Gastrocnemius medialis (tissue), 4 donors: ENCODE measurements around the gene BTLA.

Source experiments
- POLR2A ChIP-seq, 2 donors: fragments of 450-650 bp; IDR thresholded peaks; one replicate each; pipeline ENCODE4 v1.6.1; 2017; ENCODE audit warnings: antibody characterized with exemption in 2 of 2, mild to moderate bottlenecking in 2 of 2, moderate library complexity in 2 of 2
- TF ChIP-seq, protein P1 (sequence below), 5 experiments: fragments of 450-650 bp in 3 of 5; fragments of 200-600 bp in 2 of 5; sonication (generic) in 2 of 5; IDR thresholded peaks in 4 of 5; conservative IDR thresholded peaks in 1 of 5; 1 replicate in 4 of 5; 2 replicates in 1 of 5; pipeline ENCODE4 v1.5.1; 2016 to 2019; ENCODE audit warnings: antibody characterized with exemption in 5 of 5, mild to moderate bottlenecking in 3 of 5, moderate library complexity in 3 of 5

DNA sequence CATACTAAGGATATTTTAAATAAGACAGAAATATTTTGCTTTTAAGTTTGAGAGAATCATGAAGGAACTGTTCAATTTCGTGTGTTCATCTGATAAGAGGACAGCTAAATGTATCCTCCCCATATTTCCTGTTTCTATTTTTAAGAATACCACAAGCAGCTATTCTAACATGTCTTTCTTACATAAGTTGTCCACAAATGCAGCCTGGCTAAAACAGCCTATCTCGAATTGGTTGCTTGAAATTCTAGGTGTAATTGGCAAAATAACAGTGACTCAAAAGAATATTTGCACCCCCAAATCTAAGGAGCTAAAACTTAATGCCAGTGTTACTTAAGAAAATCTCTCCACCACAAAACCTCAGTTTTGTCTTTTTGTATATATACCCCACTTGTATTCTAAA, 35.0 kb downstream of the BTLA start:
- TF ChIP-seq POLR2A (IDR thresholded peaks at IDR 0.05) = no peak
- TF ChIP-seq, protein P1, sequence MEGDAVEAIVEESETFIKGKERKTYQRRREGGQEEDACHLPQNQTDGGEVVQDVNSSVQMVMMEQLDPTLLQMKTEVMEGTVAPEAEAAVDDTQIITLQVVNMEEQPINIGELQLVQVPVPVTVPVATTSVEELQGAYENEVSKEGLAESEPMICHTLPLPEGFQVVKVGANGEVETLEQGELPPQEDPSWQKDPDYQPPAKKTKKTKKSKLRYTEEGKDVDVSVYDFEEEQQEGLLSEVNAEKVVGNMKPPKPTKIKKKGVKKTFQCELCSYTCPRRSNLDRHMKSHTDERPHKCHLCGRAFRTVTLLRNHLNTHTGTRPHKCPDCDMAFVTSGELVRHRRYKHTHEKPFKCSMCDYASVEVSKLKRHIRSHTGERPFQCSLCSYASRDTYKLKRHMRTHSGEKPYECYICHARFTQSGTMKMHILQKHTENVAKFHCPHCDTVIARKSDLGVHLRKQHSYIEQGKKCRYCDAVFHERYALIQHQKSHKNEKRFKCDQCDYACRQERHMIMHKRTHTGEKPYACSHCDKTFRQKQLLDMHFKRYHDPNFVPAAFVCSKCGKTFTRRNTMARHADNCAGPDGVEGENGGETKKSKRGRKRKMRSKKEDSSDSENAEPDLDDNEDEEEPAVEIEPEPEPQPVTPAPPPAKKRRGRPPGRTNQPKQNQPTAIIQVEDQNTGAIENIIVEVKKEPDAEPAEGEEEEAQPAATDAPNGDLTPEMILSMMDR (IDR thresholded peaks at IDR 0.05 in 4 of 5, conservative IDR thresholded peaks at IDR 0.05 in 1 of 5) = no peak
